Activated T-helper 1 cell treated with anti-CD3 and anti-CD28 coated beads, Interleukin-12 subunit alpha, Interleukin-12 subunit beta, Interleukin-2, Interleukin-4 antibody, amounts not matched to agents 30 ng/mL and 10 ng/mL and 1 ng/mL, durations not matched to agents 14 hours and 24 hours and 36 hours (primary cell): ENCODE data around the gene STOX1. TPM values are rescaled to one million over a fixed set of nuclear protein-coding genes. Genes with fewer than 3 reads are reported as not detected.
"Not testable (repeated sequence)": the region's sequence is repeated elsewhere in the genome, so short reads cannot be mapped to it uniquely, and the experiment has no call there.

ENCODE experiments used
- DNase-seq: peaks from one replicate; pipeline ENCODE4 v3.0.0; 2021; ENCODE audit warnings: low spot score
- H3K27ac Mint-ChIP-seq: one replicate; pipeline ENCODE4 v1.8.0; 2021; ENCODE audit warnings: mild to moderate bottlenecking, mixed read lengths
- H3K27me3 Mint-ChIP-seq: one replicate; pipeline ENCODE4 v1.8.0; 2022; ENCODE audit warnings: mild to moderate bottlenecking, moderate library complexity, mixed read lengths; ENCODE audit not compliant: insufficient read depth
- H3K36me3 Mint-ChIP-seq: one replicate; pipeline ENCODE4 v1.8.0; 2021; ENCODE audit warnings: low read depth, mixed read lengths
- H3K4me1 Mint-ChIP-seq: one replicate; pipeline ENCODE4 v1.8.0; 2021; ENCODE audit warnings: low read depth, mixed read lengths
- H3K4me3 Mint-ChIP-seq: one replicate; pipeline ENCODE4 v1.8.0; 2021; ENCODE audit warnings: mild to moderate bottlenecking, moderate library complexity, mixed read lengths
- H3K9me3 Mint-ChIP-seq: one replicate; pipeline ENCODE4 v1.8.0; 2021; ENCODE audit warnings: mixed read lengths
- intact Hi-C: fragments of 100-400 bp; cut with micrococcal nuclease; formaldehyde crosslinking; loops from one replicate; pipeline ENCODE4 v1.15.1; 2024
- total RNA-seq: library from RNA; stranded (reverse); gene quantifications from 2 replicates; pipeline ENCODE4 v1.2.3, GENCODE V29; 2022

The STOX1 gene
- total RNA-seq, 1 donor from 2014 or later, result 1.1 TPM

- H3K27ac Mint-ChIP-seq, DNase-seq, H3K27me3 Mint-ChIP-seq, intact Hi-C loops, H3K36me3 Mint-ChIP-seq, H3K4me3 Mint-ChIP-seq, H3K4me1 Mint-ChIP-seq, H3K9me3 Mint-ChIP-seq: not testable (repeated sequence)
Measured at GRCh38 chr10:68840650-68841049, 13.3 kb downstream of the STOX1 start.

DNA sequence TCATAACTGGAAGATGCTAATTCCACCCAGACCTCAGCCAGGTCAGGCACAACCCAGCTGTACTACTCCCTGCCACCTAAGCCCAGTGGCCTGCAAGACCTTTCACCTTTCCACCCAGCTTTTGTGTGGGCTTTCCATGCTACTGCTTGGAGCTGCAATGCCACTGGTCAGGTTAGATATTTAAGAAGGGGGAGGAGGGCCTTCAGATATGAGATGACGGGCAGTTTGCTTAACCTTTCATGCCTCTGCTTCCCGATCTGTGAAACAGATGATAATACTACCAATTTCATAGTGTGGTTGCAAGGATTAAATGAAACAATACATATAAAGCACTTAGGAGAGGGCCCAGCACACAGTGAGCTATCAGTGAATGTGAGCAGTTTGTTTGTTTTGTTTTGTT, 20.9 kb downstream of the STOX1 start:
- no peaks in the 10 kb centered on the region for H3K9me3 Mint-ChIP-seq
- no peak overlapping the region for H3K27ac Mint-ChIP-seq
- no peaks in the 10 kb centered on the region for H3K36me3 Mint-ChIP-seq
- no peaks in the 10 kb centered on the region for H3K4me1 Mint-ChIP-seq
- no peak overlapping the region for H3K4me3 Mint-ChIP-seq
- peaks cover 4% of the 10 kb centered on the region for H3K27me3 Mint-ChIP-seq
- no peak for DNase-seq
- intact Hi-C loops, result no loop called here

DNA sequence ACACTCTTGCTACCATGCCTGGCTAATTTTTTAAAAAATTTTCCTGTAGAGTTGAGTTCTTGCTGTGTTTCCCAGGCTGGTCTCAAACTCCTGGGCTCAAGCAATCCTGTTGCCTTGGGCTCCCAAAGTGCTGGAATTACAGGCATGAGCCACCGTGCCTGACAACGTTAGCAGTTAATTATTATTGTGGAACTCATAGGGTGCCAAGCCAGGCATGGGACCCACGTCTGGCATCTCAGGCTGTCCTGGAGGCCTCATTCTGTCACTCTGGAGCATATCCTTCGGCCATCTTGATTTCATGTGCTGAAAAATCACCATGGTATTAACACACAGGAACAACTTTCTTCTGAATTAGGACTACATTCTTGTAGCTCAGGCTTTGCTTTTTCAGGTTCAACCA, 21.5 kb downstream of the STOX1 start:
- peaks cover 4% of the 10 kb centered on the region for H3K27me3 Mint-ChIP-seq
- no peaks in the 10 kb centered on the region for H3K4me1 Mint-ChIP-seq
- DNase-seq, result no peak
- no peak overlapping the region for H3K4me3 Mint-ChIP-seq
- H3K36me3 Mint-ChIP-seq, result no peaks in the 10 kb centered on the region
- H3K27ac Mint-ChIP-seq, result no peak overlapping the region
- H3K9me3 Mint-ChIP-seq, result no peaks in the 10 kb centered on the region
- intact Hi-C loops, result no loop called here

GRCh38 chr10:68856352-68856751, 29.0 kb downstream of the STOX1 start:
- Mint-ChIP-seq H3K27ac (no peak overlapping the region), H3K4me1 (no peaks in the 10 kb centered on the region), H3K36me3 (peaks cover 4% of the 10 kb centered on the region), H3K4me3 (no peak overlapping the region), H3K9me3 (peaks cover 19% of the 10 kb centered on the region), H3K27me3 (peaks cover 4% of the 10 kb centered on the region)
- no peak for DNase-seq
- intact Hi-C loops, result no loop called here

DNA sequence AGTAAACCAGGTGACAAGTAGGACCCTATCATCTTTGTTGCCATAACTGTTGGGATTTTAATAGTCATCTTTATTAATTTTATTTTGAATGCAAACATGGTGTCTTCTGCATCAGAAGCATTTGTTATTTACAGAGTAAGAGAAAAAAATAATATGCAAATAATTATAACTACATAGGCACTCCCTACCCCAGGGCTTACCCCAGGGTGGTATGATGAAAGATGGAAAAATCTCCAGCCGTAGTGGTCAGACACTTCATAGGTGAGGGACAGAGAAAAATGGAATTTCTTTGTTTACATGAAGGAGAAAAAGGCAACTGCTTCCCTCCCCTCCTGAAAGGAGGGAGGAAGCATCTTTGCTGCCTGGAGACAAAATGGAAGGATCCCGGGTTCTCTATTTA, 29.7 kb downstream of the STOX1 start:
- Mint-ChIP-seq H3K9me3 (peaks cover 25% of the 10 kb centered on the region), H3K27me3 (peaks cover 4% of the 10 kb centered on the region), H3K4me1 (no peaks in the 10 kb centered on the region), H3K4me3 (no peak overlapping the region), H3K36me3 (peaks cover 4% of the 10 kb centered on the region), H3K27ac (no peak overlapping the region)
- intact Hi-C loops, result no loop called here
- no peak for DNase-seq

DNA sequence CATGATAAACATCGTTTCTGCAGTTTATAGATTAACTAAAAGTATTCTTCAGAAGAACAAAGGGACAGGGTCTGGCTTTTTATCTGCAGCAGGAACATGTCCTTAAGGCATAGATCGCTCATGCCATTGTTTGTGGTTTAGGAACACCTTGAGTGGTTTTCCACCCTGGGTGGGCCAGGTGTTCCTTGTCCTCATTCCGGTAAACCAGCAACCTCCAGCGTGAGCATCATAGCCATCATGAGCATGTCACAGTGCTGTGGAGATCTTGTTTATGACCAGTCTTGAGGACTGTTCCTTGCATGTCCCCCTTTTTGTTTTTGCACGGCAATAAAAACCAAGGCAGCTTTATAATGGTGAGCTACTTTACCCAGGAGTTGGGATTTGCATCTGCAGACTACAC, 33.9 kb downstream of the STOX1 start:
- Mint-ChIP-seq H3K9me3 (peaks cover 35% of the 10 kb centered on the region), H3K27ac (no peak overlapping the region), H3K36me3 (peaks cover 4% of the 10 kb centered on the region), H3K27me3 (peaks cover 4% of the 10 kb centered on the region), H3K4me1 (no peaks in the 10 kb centered on the region), H3K4me3 (no peak overlapping the region)
- intact Hi-C loops, result no loop called here
- DNase-seq, result no peak

- H3K27me3 Mint-ChIP-seq, result peaks cover 2% of the 10 kb centered on the region
- H3K4me3 Mint-ChIP-seq, result no peak overlapping the region
- DNase-seq, result no peak
- H3K27ac Mint-ChIP-seq, result no peak overlapping the region
- H3K4me1 Mint-ChIP-seq, result no peaks in the 10 kb centered on the region
- no peaks in the 10 kb centered on the region for H3K36me3 Mint-ChIP-seq
- intact Hi-C loops, result no loop called here
- peaks cover 36% of the 10 kb centered on the region for H3K9me3 Mint-ChIP-seq
Measured at GRCh38 chr10:68864611-68865010, 37.3 kb downstream of the STOX1 start.

- H3K4me1 Mint-ChIP-seq, H3K9me3 Mint-ChIP-seq, intact Hi-C loops, DNase-seq, H3K27me3 Mint-ChIP-seq, H3K4me3 Mint-ChIP-seq, H3K27ac Mint-ChIP-seq, H3K36me3 Mint-ChIP-seq: not testable (repeated sequence)
Measured at GRCh38 chr10:68868173-68868572, 40.8 kb downstream of the STOX1 start.

- intact Hi-C loops, result no loop called here
- Mint-ChIP-seq H3K27ac (no peak overlapping the region), H3K36me3 (no peaks in the 10 kb centered on the region), H3K9me3 (peaks cover 7% of the 10 kb centered on the region), H3K27me3 (peaks cover 2% of the 10 kb centered on the region), H3K4me3 (no peak overlapping the region), H3K4me1 (peaks cover 9% of the 10 kb centered on the region)
- DNase-seq, result no peak
Measured at GRCh38 chr10:68869623-68870022, 42.3 kb downstream of the STOX1 start.

DNA sequence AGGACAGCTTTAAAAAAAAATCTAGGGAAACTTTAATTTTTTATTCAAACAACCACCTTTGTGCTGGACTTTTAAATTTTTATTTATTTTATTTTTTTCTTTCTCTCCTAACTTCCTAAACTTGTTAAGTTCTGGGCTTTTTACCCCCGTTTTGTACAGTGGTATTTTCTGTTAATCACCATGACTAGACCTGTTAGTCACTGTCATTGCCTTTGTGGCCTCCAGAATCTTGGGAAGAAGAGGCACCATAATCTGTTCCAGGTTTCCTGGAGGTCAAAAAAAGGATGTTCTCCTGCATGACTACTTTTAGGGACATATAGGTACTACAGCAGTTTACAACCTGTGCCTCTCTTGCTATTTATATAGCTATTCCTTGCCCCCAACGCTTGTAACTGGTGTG, 42.7 kb downstream of the STOX1 start:
- Mint-ChIP-seq H3K27ac (no peak overlapping the region), H3K27me3 (peaks cover 2% of the 10 kb centered on the region), H3K4me1 (peaks cover 9% of the 10 kb centered on the region), H3K4me3 (no peak overlapping the region), H3K36me3 (no peaks in the 10 kb centered on the region), H3K9me3 (peaks cover 7% of the 10 kb centered on the region)
- no peak for DNase-seq
- intact Hi-C loops, result no loop called here

DNA sequence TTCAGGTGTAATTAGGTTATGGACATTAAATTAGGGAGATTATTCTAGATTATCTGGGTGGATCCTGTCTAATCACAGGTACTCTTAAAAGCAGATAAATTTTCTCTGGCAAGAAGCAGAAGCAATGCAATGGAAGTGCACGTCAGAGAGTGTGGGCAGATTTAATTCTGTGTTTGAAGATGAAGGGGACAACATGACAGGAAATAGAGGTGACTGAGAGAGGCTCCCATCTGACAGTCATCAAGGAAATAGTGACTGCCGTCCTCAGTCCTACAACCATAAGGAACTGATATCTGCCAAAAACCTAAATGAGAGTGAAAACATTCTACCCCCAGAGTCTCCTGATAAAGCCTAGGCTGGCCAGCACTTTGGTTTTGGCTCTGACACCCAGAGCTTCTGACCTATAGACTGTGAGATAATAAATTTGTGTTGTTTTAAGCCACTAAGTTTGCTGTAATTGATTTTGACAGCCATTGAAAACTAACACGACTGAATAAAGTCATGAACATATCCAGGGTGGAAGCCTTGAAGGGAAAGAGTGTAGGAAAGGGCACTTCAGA, 43.3 kb downstream of the STOX1 start:
- Mint-ChIP-seq H3K9me3 (peaks cover 7% of the 10 kb centered on the region), H3K27me3 (peaks cover 2% of the 10 kb centered on the region), H3K36me3 (no peaks in the 10 kb centered on the region), H3K4me1 (peaks cover 9% of the 10 kb centered on the region), H3K4me3 (no peak overlapping the region), H3K27ac (peak overlapping the region; percentile 25)
- intact Hi-C loops, result no loop called here
- no peak for DNase-seq

DNA sequence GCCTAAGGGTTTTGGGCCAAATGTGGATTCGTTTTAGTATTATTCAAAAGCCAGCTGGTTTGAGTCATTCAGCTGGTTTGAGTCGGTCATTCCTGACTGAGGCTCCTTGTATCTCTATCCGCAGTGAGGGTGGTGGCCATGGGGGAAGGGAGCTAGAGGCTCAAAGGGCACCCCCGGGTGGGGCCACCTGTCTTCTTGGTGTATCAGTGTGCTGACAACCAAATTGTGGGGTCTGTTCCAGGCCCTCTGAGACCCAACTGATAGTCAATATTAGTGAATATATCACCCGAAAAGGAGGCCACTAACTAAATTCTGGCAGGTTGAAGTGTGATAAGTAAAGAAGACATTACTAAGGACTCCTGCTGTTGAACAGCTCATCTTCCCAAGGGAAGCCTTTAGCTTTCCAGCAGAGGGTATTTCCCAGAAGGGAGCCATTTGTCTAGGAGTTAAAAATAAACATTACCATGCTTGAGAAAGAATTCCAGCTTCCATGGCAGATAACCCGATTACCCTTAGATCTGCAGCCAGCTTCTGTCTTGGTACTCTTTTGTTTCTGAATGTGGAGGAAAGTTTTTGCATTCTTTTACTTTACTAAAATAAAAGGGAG, 43.9 kb downstream of the STOX1 start:
- H3K36me3 Mint-ChIP-seq, result no peaks in the 10 kb centered on the region
- DNase-seq, result no peak
- H3K27me3 Mint-ChIP-seq, result peaks cover 2% of the 10 kb centered on the region
- peaks cover 9% of the 10 kb centered on the region for H3K4me1 Mint-ChIP-seq
- H3K4me3 Mint-ChIP-seq, result no peak overlapping the region
- intact Hi-C loops, result no loop called here
- H3K27ac Mint-ChIP-seq, result no peak overlapping the region
- H3K9me3 Mint-ChIP-seq, result peaks cover 7% of the 10 kb centered on the region

- Mint-ChIP-seq H3K4me3 (no peak overlapping the region), H3K27ac (no peak overlapping the region), H3K9me3 (peaks cover 7% of the 10 kb centered on the region), H3K36me3 (no peaks in the 10 kb centered on the region), H3K27me3 (peaks cover 2% of the 10 kb centered on the region), H3K4me1 (peaks cover 9% of the 10 kb centered on the region)
- no peak for DNase-seq
- intact Hi-C loops, result no loop called here
Measured at GRCh38 chr10:68871731-68872342, 44.5 kb downstream of the STOX1 start.
